Measurements from ENCODE around the gene GNAO1. TPM values are rescaled to one million over a fixed set of nuclear protein-coding genes. Genes with fewer than 3 reads are reported as not detected.
A peak's percentile ranks its signal among the peaks of the same experiment; 100 is the strongest.

GNAO1 gene
- total RNA-seq, 1 experiment from 2014 or later, result 0.68 TPM

- no peak for DNase-seq (ENCODE audit: low spot score)
These were observed 98.6 kb downstream of the GNAO1 start for GRCh38 chr16:56289862-56290261.

GRCh38 chr16:56294014-56294413 is 102.7 kb downstream of the GNAO1 start:
- no peak for DNase-seq (ENCODE audit: low spot score)

GRCh38 chr16:56294579-56294978 is 103.3 kb downstream of the GNAO1 start:
- DNase-seq (ENCODE audit: low spot score), result peak; percentile 23

GRCh38 chr16:56295059-56295665 is 103.9 kb downstream of the GNAO1 start:
- DNase-seq (ENCODE audit: low spot score), result no peak

GRCh38 chr16:56295739-56296527 is 104.6 kb downstream of the GNAO1 start:
- DNase-seq (ENCODE audit: low spot score), result no peak

- DNase-seq (ENCODE audit: low spot score), result no peak
These were observed 106.4 kb downstream of the GNAO1 start for GRCh38 chr16:56297684-56298083.

GRCh38 chr16:56298116-56298515 is 106.8 kb downstream of the GNAO1 start:
- DNase-seq (ENCODE audit: low spot score), result no peak

GRCh38 chr16:56298948-56299596 is 107.8 kb downstream of the GNAO1 start:
- no peak for DNase-seq (ENCODE audit: low spot score)

GRCh38 chr16:56300242-56300623 is 108.9 kb downstream of the GNAO1 start:
- DNase-seq (ENCODE audit: low spot score), result peak; percentile 18

- peak; percentile 81 for DNase-seq (ENCODE audit: low spot score)
These were observed 109.9 kb downstream of the GNAO1 start for GRCh38 chr16:56300891-56301850.

- DNase-seq (ENCODE audit: low spot score), result no peak
These were observed 111.2 kb downstream of the GNAO1 start for GRCh38 chr16:56302506-56302905.

GRCh38 chr16:56303066-56303715 is 111.9 kb downstream of the GNAO1 start:
- DNase-seq (ENCODE audit: low spot score), result no peak

- no peak for DNase-seq (ENCODE audit: low spot score)
These were observed 112.6 kb downstream of the GNAO1 start for GRCh38 chr16:56303880-56304279.

- no peak for DNase-seq (ENCODE audit: low spot score)
These were observed 114.8 kb downstream of the GNAO1 start for GRCh38 chr16:56305956-56306565.

- DNase-seq (ENCODE audit: low spot score), result no peak
These were observed 115.6 kb downstream of the GNAO1 start for GRCh38 chr16:56306690-56307533.

- no peak for DNase-seq (ENCODE audit: low spot score)
These were observed 116.2 kb downstream of the GNAO1 start for GRCh38 chr16:56307534-56307873.

- no peak for DNase-seq (ENCODE audit: low spot score)
These were observed 117.7 kb downstream of the GNAO1 start for GRCh38 chr16:56309008-56309407.

GRCh38 chr16:56310690-56311089 is 119.4 kb downstream of the GNAO1 start:
- no peak for DNase-seq (ENCODE audit: low spot score)

- DNase-seq (ENCODE audit: low spot score), result no peak
These were observed 120.1 kb downstream of the GNAO1 start for GRCh38 chr16:56311208-56312027.
